H1 (cell line): ENCODE data around the gene CTNNA3.

Source experiments
- ASH2L ChIP-seq: fragments of 200-600, 300-600 bp; sonication (generic); IDR thresholded peaks from one replicate; pipeline ENCODE4 v1.7.1; 2017; ENCODE audit warnings: low read length
- CTCF ChIP-seq, 3 experiments: IDR thresholded peaks; 1 replicate in 2 of 3; 2 replicates in 1 of 3; pipeline versions ENCODE4 v1.5.1 to v1.6.1; 2011; ENCODE audit warnings: low read length in 3 of 3, mild to moderate bottlenecking in 3 of 3, inconsistent platforms in 2 of 3, low read depth in 1 of 3, moderate library complexity in 1 of 3; ENCODE audit not compliant: insufficient read depth in 1 of 3; ENCODE audit errors: control extremely low read depth in 1 of 3
- JUN ChIP-seq: IDR thresholded peaks from 2 replicates; pipeline ENCODE4 v1.6.1; 2011; ENCODE audit warnings: low read depth, mild to moderate bottlenecking, improper control_type of control experiment, low read length
- JUND ChIP-seq: IDR thresholded peaks from 2 replicates; pipeline ENCODE4 v1.6.1; 2011; ENCODE audit warnings: mild to moderate bottlenecking, improper control_type of control experiment, low read length
- MAX ChIP-seq: IDR thresholded peaks from 2 replicates; pipeline ENCODE4 v1.6.1; 2012; ENCODE audit warnings: inconsistent platforms
- POLR2A ChIP-seq, 2 experiments: IDR thresholded peaks; 1 replicate in 1 of 2; 2 replicates in 1 of 2; pipeline ENCODE4 v1.6.1; 2011; ENCODE audit warnings: low read depth in 2 of 2, low read length in 2 of 2, mild to moderate bottlenecking in 2 of 2; ENCODE audit errors: control extremely low read depth in 1 of 2
- POLR2AphosphoS5 ChIP-seq: IDR thresholded peaks from 2 replicates; pipeline ENCODE4 v1.6.1; 2011; ENCODE audit warnings: low read depth, low read length
- RAD21 ChIP-seq, 2 experiments: IDR thresholded peaks in 1 of 2; conservative IDR thresholded peaks in 1 of 2; 2 replicates each; pipeline ENCODE4 v1.6.1; 2011; ENCODE audit warnings: low read depth in 2 of 2, low read length in 2 of 2, improper control_type of control experiment in 1 of 2, inconsistent platforms in 1 of 2, mild to moderate bottlenecking in 1 of 2, moderate library complexity in 1 of 2
- SP2 ChIP-seq: IDR thresholded peaks from 2 replicates; pipeline ENCODE4 v1.6.1; 2012; ENCODE audit warnings: mild to moderate bottlenecking, low read length, inconsistent platforms
- TAF1 ChIP-seq: IDR thresholded peaks from 2 replicates; pipeline ENCODE4 v1.6.1; 2011; ENCODE audit warnings: mild to moderate bottlenecking, low read depth, low read length
- TEAD4 ChIP-seq: IDR thresholded peaks from 2 replicates; pipeline ENCODE4 v1.6.1; 2012; ENCODE audit warnings: low read depth, low read length, inconsistent platforms, mixed read lengths
- USF2 ChIP-seq: IDR thresholded peaks from 2 replicates; pipeline ENCODE4 v1.6.1; 2011; ENCODE audit warnings: low read length, improper control_type of control experiment

- TF ChIP-seq RAD21 (IDR thresholded peaks at IDR 0.05 in 1 of 2, conservative IDR thresholded peaks at IDR 0.05 in 1 of 2; ENCODE audit: low read depth in 2 of 2, low read length in 2 of 2) = no peak
- no peak for TF ChIP-seq ASH2L
- no peak for TF ChIP-seq CTCF (IDR thresholded peaks at IDR 0.05; ENCODE audit: control extremely low read depth in 1 of 3, insufficient read depth in 1 of 3, low read depth in 1 of 3, low read length in 3 of 3)
- TF ChIP-seq JUN = no peak
- no peak for TF ChIP-seq USF2
- TF ChIP-seq TEAD4 = no peak
- no peak for TF ChIP-seq POLR2A (IDR thresholded peaks at IDR 0.05; ENCODE audit: control extremely low read depth in 1 of 2, low read depth in 2 of 2, low read length in 2 of 2)
- no peak for TF ChIP-seq POLR2AphosphoS5
- TF ChIP-seq SP2 = no peak
- TF ChIP-seq MAX = no peak
- no peak for TF ChIP-seq JUND
- no peak for TF ChIP-seq TAF1
These were observed 1650.1 kb downstream of the CTNNA3 start for GRCh38 chr10:66045859-66046258.
